HCT116 (cell line): ENCODE results near the gene LRIG1. TPM values are rescaled to one million over a fixed set of nuclear protein-coding genes. Genes with fewer than 3 reads are reported as not detected.

Source experiments
- ATAC-seq: fragments of 200-7000 bp; cut with Tn5 transposase; 2 replicates; pipeline ENCODE4 v1.9.1; 2020; ENCODE audit warnings: mild to moderate bottlenecking, moderate library complexity
- BruUV-seq: library from RNA; stranded (reverse); fragments of 400-500 nt; replicated peaks from 2 replicates; lab custom pipeline; 2021; lab: Mats Ljungman, UMichigan
- CTCF ChIA-PET: fragments of 300-600 bp; sonication (Branson Sonifier 250); formaldehyde crosslinking; loops from one replicate; lab custom pipeline; 2021; ENCODE audit warnings: antibody characterized with exemption; lab: Charles Lee
- POLR2A ChIA-PET: fragments of 300-600, 350-600 bp; sonication (Branson Sonifier 250); formaldehyde crosslinking; loops from one replicate; lab custom pipeline; 2021; ENCODE audit warnings: antibody characterized with exemption; lab: Charles Lee
- RAD21 ChIA-PET, 2 experiments: fragments of 300-600 bp; sonication (Branson Sonifier 250); formaldehyde crosslinking; loops; one replicate each; lab custom pipeline; 2023; ENCODE audit warnings: low total read pairs in 2 of 2; ENCODE audit not compliant: uncharacterized antibody in 2 of 2, unreplicated experiment in 2 of 2, low non-redundant PET in 1 of 2; lab: Charles Lee
- DNase-seq: peaks from one replicate; pipeline ENCODE4 v3.0.0-alpha.2; 2010; ENCODE audit warnings: low read depth, low spot score
- H2AFZ ChIP-seq: fragments of 200-600 bp; shearing (Covaris generic), sonication (generic); 2 replicates; pipeline ENCODE4 v1.6.1; 2017; ENCODE audit warnings: low read depth, mixed run types, mixed read lengths, antibody characterized with exemption, low read length; ENCODE audit not compliant: poor library complexity, severe bottlenecking
- H3K27ac ChIP-seq: 2 replicates; pipeline ENCODE4 v1.5.1; 2012; ENCODE audit warnings: low read depth, low read length
- H3K27me3 ChIP-seq: fragments of 200-600 bp; sonication (generic); 2 replicates; pipeline ENCODE4 v1.6.1; 2016; ENCODE audit warnings: mixed run types, low read length, mixed read lengths; ENCODE audit not compliant: insufficient read depth
- H3K36me3 ChIP-seq, 2 experiments: fragments of 200-500 bp in 1 of 2; fragments of 200-600 bp in 1 of 2; sonication (Bioruptor generic) in 1 of 2; sonication (generic) in 1 of 2; 2 replicates each; pipeline versions ENCODE4 v1.5.1 to v1.6.1; 2014 to 2016; ENCODE audit warnings: low read length in 2 of 2, inconsistent platforms in 1 of 2, mixed read lengths in 1 of 2, mixed run types in 1 of 2; ENCODE audit not compliant: insufficient read depth in 2 of 2, control insufficient read depth in 1 of 2
- H3K4me1 ChIP-seq, 2 experiments: fragments of 200-600 bp in 1 of 2; sonication (generic) in 1 of 2; 2 replicates each; pipeline versions ENCODE4 v1.5.1 to v1.6.1; 2012 to 2017; ENCODE audit warnings: low read length in 2 of 2, inconsistent platforms in 1 of 2, mild to moderate bottlenecking in 1 of 2, mixed read lengths in 1 of 2, mixed run types in 1 of 2, moderate library complexity in 1 of 2; ENCODE audit not compliant: insufficient read depth in 2 of 2, control insufficient read depth in 1 of 2
- H3K4me2 ChIP-seq: fragments of 200-600 bp; sonication (generic); 2 replicates; pipeline ENCODE4 v1.6.1; 2017; ENCODE audit warnings: mixed run types, low read length, mixed read lengths
- H3K4me3 ChIP-seq, 2 experiments: fragments of 200-600 bp in 1 of 2; sonication (generic) in 1 of 2; replicated peaks in 1 of 2; 2 replicates each; pipeline ENCODE4 v1.5.1; 2011 to 2016; ENCODE audit warnings: low read length in 2 of 2, control low read depth in 1 of 2, low read depth in 1 of 2, mild to moderate bottlenecking in 1 of 2, mixed read lengths in 1 of 2, mixed run types in 1 of 2
- H3K79me2 ChIP-seq: fragments of 200-600 bp; sonication (generic); 2 replicates; pipeline ENCODE4 v1.6.1; 2017; ENCODE audit warnings: mild to moderate bottlenecking, mixed run types, low read length, moderate library complexity, mixed read lengths; ENCODE audit not compliant: insufficient read depth
- H3K9ac ChIP-seq: fragments of 200-600 bp; sonication (generic); 2 replicates; pipeline ENCODE4 v1.6.1; 2016; ENCODE audit warnings: low read length, mixed read lengths
- H3K9me2 ChIP-seq: fragments of 200-600 bp; sonication (generic), shearing (Covaris generic); 2 replicates; pipeline ENCODE4 v1.6.1; 2017; ENCODE audit warnings: mixed run types, mild to moderate bottlenecking, moderate library complexity; ENCODE audit not compliant: insufficient read depth
- H3K9me3 ChIP-seq, 2 experiments: fragments of 200-500 bp in 1 of 2; fragments of 200-600 bp in 1 of 2; sonication (Bioruptor generic) in 1 of 2; sonication (generic) in 1 of 2; 2 replicates each; pipeline ENCODE4 v1.6.1; 2014 to 2017; ENCODE audit warnings: low read length in 2 of 2, mixed read lengths in 2 of 2, inconsistent platforms in 1 of 2, low read depth in 1 of 2, mild to moderate bottlenecking in 1 of 2, mixed run types in 1 of 2, moderate library complexity in 1 of 2; ENCODE audit not compliant: control insufficient read depth in 1 of 2, insufficient read depth in 1 of 2
- H4K20me1 ChIP-seq: fragments of 200-600 bp; sonication (generic), shearing (Covaris generic); 2 replicates; pipeline ENCODE4 v1.6.1; 2017; ENCODE audit warnings: mixed run types, mild to moderate bottlenecking, moderate library complexity; ENCODE audit not compliant: insufficient read depth
- ATF3 ChIP-seq: IDR thresholded peaks from 2 replicates; pipeline ENCODE4 v1.6.1; 2012
- CBX3 ChIP-seq: IDR thresholded peaks from 2 replicates; pipeline ENCODE4 v1.6.1; 2012; ENCODE audit warnings: low read depth
- EGR1 ChIP-seq: IDR thresholded peaks from 2 replicates; pipeline ENCODE4 v1.6.1; 2012; ENCODE audit warnings: low read depth
- ELF1 ChIP-seq: IDR thresholded peaks from 2 replicates; pipeline ENCODE4 v1.6.1; 2012; ENCODE audit warnings: low read depth, borderline replicate concordance
- EZH2 ChIP-seq: fragments of 200-600 bp; sonication (generic); IDR thresholded peaks from 2 replicates; pipeline ENCODE4 v1.6.1; 2017; ENCODE audit warnings: antibody characterized with exemption, mixed run types
- EZH2phosphoT487 ChIP-seq: fragments of 200-600 bp; IDR thresholded peaks from 2 replicates; pipeline ENCODE4 v1.6.1; 2018; ENCODE audit warnings: antibody characterized with exemption, borderline replicate concordance
- FOSL1 ChIP-seq: IDR thresholded peaks from 2 replicates; pipeline ENCODE4 v1.6.1; 2012; ENCODE audit warnings: low read depth
- JUND ChIP-seq: IDR thresholded peaks from 2 replicates; pipeline ENCODE4 v1.6.1; 2012
- POLR2A ChIP-seq: IDR thresholded peaks from 2 replicates; pipeline ENCODE4 v1.7.0; 2011; ENCODE audit warnings: borderline replicate concordance; ENCODE audit not compliant: insufficient read depth, insufficient read length; ENCODE audit errors: extremely low read depth
- POLR2AphosphoS5 ChIP-seq: IDR thresholded peaks from 2 replicates; pipeline ENCODE4 v1.6.1; 2011; ENCODE audit warnings: mild to moderate bottlenecking, low read depth, low read length, moderate library complexity
- RAD21 ChIP-seq: IDR thresholded peaks from 2 replicates; pipeline ENCODE4 v1.6.1; 2012; ENCODE audit warnings: low read depth, mild to moderate bottlenecking
- SRF ChIP-seq: IDR thresholded peaks from 2 replicates; pipeline ENCODE4 v1.6.1; 2012; ENCODE audit warnings: low read depth
- TCF7L2 ChIP-seq: IDR thresholded peaks from 2 replicates; pipeline ENCODE4 v1.7.0; 2011; ENCODE audit warnings: borderline replicate concordance, inconsistent platforms; ENCODE audit not compliant: insufficient read depth, insufficient read length; ENCODE audit errors: extremely low read depth
- YY1 ChIP-seq: IDR thresholded peaks from 2 replicates; pipeline ENCODE4 v1.6.1; 2011; ENCODE audit warnings: low read length, low read depth, moderate library complexity, mild to moderate bottlenecking; ENCODE audit not compliant: insufficient replicate concordance; ENCODE audit errors: extremely low read depth
- ZFX ChIP-seq: fragments of 450-650 bp; IDR thresholded peaks from 2 replicates; pipeline ENCODE4 v1.6.1; 2017
- ZNF274 ChIP-seq: fragments of 200-500 bp; sonication (Bioruptor generic); IDR thresholded peaks from 2 replicates; pipeline ENCODE4 v1.6.1; 2014; ENCODE audit warnings: mild to moderate bottlenecking, low read depth, low read length, inconsistent platforms
- intact Hi-C: fragments of 100-400 bp; cut with micrococcal nuclease; formaldehyde crosslinking; loops from 2 replicates; pipeline ENCODE4 v1.10.0; 2022
- total RNA-seq: library from RNA; stranded (reverse); gene quantifications from one replicate; pipeline ENCODE4 v1.2.1, GENCODE V29; 2021; ENCODE audit not compliant: unreplicated experiment

LRIG1 gene
- total RNA-seq, 1 experiment from 2014 or later: 3.1 TPM

- no peaks in the 10 kb centered on the region for H3K36me3 ChIP-seq
- no peaks in the 10 kb centered on the region for H3K79me2 ChIP-seq
- H3K9ac ChIP-seq: no peak overlapping the region
- intact Hi-C loops: no loop called here
- ChIA-PET CTCF (no interaction called here), POLR2A (no interaction called here), RAD21 (no interaction called here)
- ATAC-seq (no peak), DNase-seq (no peak)
- H3K4me2 ChIP-seq: no peak overlapping the region
- H2AFZ ChIP-seq: no peak overlapping the region
- TF ChIP-seq TCF7L2: no peak
- TF ChIP-seq ZNF274: no peak
- TF ChIP-seq POLR2AphosphoS5: no peak
- TF ChIP-seq CBX3: no peak
- TF ChIP-seq ATF3: no peak
- TF ChIP-seq ELF1: no peak
- no peak for TF ChIP-seq EZH2
- TF ChIP-seq JUND: no peak
- no peak for TF ChIP-seq ZFX
- no peak for TF ChIP-seq RAD21
- TF ChIP-seq YY1: no peak
- TF ChIP-seq FOSL1: no peak
- TF ChIP-seq EZH2phosphoT487: no peak
- TF ChIP-seq POLR2A: no peak
- no peak for TF ChIP-seq SRF
- no peak for TF ChIP-seq EGR1
- H3K27me3 ChIP-seq: no peaks in the 10 kb centered on the region
- H4K20me1 ChIP-seq: no peaks in the 10 kb centered on the region
- no peaks in the 10 kb centered on the region for H3K9me2 ChIP-seq
- no peaks in the 10 kb centered on the region for H3K9me3 ChIP-seq
- no TSS peak for BruUV-seq
- H3K27ac ChIP-seq: no peak overlapping the region
- no peaks in the 10 kb centered on the region for H3K4me1 ChIP-seq
- no peak overlapping the region for H3K4me3 ChIP-seq
Measured at GRCh38 chr3:66537735-66538134, 36.9 kb upstream of the LRIG1 start.
